ENCODE results near the gene MEF2A. TPM values are rescaled to one million over a fixed set of nuclear protein-coding genes. Genes with fewer than 3 reads are reported as not detected.
"Not testable (repeated sequence)": the region's sequence is repeated elsewhere in the genome, so short reads cannot be mapped to it uniquely, and the experiment has no call there.

Gene MEF2A
- 10 to 100 TPM; 41.6 to 77.6 (median 63.4) TPM for total RNA-seq

GRCh38 chr15:99565299-99566156, at the start of gene MEF2A:
TSS of gene MEF2A (plus strand) at chr15:99565984. CDS start at chr15:99633120, 67,136 bp downstream.
- peaks cover 0 to 8% of the 10 kb centered on the region in 2 donors for H3K4me1 ChIP-seq
- H3K36me3 ChIP-seq, result no peaks in the 10 kb centered on the region
- DNase-seq (ENCODE audit: low spot score in 2 of 2), result peak; percentile 90 to 96
- no peaks in the 10 kb centered on the region for H3K27me3 ChIP-seq
- no peaks in the 10 kb centered on the region for H3K9me3 ChIP-seq
- H3K4me3 ChIP-seq, result peak within 1 kb of the TSS; percentile 66 to 95 (median 94)
- no peak for TF ChIP-seq CTCF (IDR thresholded peaks at IDR 0.05)
- TF ChIP-seq POLR2AphosphoS5 (IDR thresholded peaks at IDR 0.05), result peak; percentile 86 to 95 (median 93)
- peak; percentile 86 for TF ChIP-seq POLR2A (IDR thresholded peaks at IDR 0.05)
- peak within 1 kb of the TSS; percentile 98 to 99 for H3K27ac ChIP-seq
- intact Hi-C loops (cut with DNase I; ENCODE audit: low total_unique reads), result no loop called here

- Histone ChIP-seq H3K9me3 (no peaks in the 10 kb centered on the region), H3K27me3 (no peaks in the 10 kb centered on the region), H3K4me3 (no peak overlapping the region), H3K4me1 (no peaks in the 10 kb centered on the region), H3K27ac (no peak overlapping the region), H3K36me3 (no peaks in the 10 kb centered on the region)
- DNase-seq (ENCODE audit: low spot score in 2 of 2), result no peak
- TF ChIP-seq POLR2AphosphoS5 (IDR thresholded peaks at IDR 0.05) (no peak), CTCF (IDR thresholded peaks at IDR 0.05) (no peak), POLR2A (IDR thresholded peaks at IDR 0.05) (no peak)
- intact Hi-C loops (cut with DNase I; ENCODE audit: low total_unique reads), result loop anchor here (5.0 kb wide), 1 partner anchor 1494 kb away; no protein-coding TSS in a partner anchor
Observed at GRCh38 chr15:99518191-99518590, 47.6 kb upstream of the MEF2A start.

GRCh38 chr15:99519366-99519765, 46.4 kb upstream of the MEF2A start:
- H3K27ac ChIP-seq; H3K9me3 ChIP-seq; H3K27me3 ChIP-seq; H3K4me3 ChIP-seq; H3K4me1 ChIP-seq; H3K36me3 ChIP-seq; DNase-seq (ENCODE audit: low spot score in 2 of 2): not testable (repeated sequence)
- intact Hi-C loops (cut with DNase I; ENCODE audit: low total_unique reads), result loop anchor here (5.0 kb wide), 1 partner anchor 1493 kb away; no protein-coding TSS in a partner anchor

GRCh38 chr15:99522288-99522687, 43.5 kb upstream of the MEF2A start:
- DNase-seq (ENCODE audit: low spot score in 2 of 2), result no peak
- no peaks in the 10 kb centered on the region for H3K27me3 ChIP-seq
- H3K36me3 ChIP-seq, result no peaks in the 10 kb centered on the region
- intact Hi-C loops (cut with DNase I; ENCODE audit: low total_unique reads), result no loop called here
- H3K9me3 ChIP-seq, result no peaks in the 10 kb centered on the region
- no peaks in the 10 kb centered on the region for H3K4me1 ChIP-seq
- no peak overlapping the region for H3K27ac ChIP-seq
- TF ChIP-seq CTCF (IDR thresholded peaks at IDR 0.05), result no peak
- no peak for TF ChIP-seq POLR2AphosphoS5 (IDR thresholded peaks at IDR 0.05)
- no peak for TF ChIP-seq POLR2A (IDR thresholded peaks at IDR 0.05)
- H3K4me3 ChIP-seq, result no peak overlapping the region

GRCh38 chr15:99526176-99526575, 39.6 kb upstream of the MEF2A start:
- Histone ChIP-seq H3K9me3 (no peaks in the 10 kb centered on the region), H3K27me3 (no peaks in the 10 kb centered on the region), H3K4me3 (no peak overlapping the region), H3K36me3 (no peaks in the 10 kb centered on the region), H3K27ac (no peak overlapping the region), H3K4me1 (no peaks in the 10 kb centered on the region)
- no peak for DNase-seq (ENCODE audit: low spot score in 2 of 2)
- TF ChIP-seq CTCF (IDR thresholded peaks at IDR 0.05) (no peak), POLR2AphosphoS5 (IDR thresholded peaks at IDR 0.05) (no peak), POLR2A (IDR thresholded peaks at IDR 0.05) (no peak)
- intact Hi-C loops (cut with DNase I; ENCODE audit: low total_unique reads), result no loop called here

Measured in breast epithelium (tissue), 4 donors.